MCF 10A (cell line): Measurements from ENCODE around the gene TTC16. TPM values are rescaled to one million over a fixed set of nuclear protein-coding genes. Genes with fewer than 3 reads are reported as not detected.

Source experiments
- BruUV-seq: library from RNA; stranded (reverse); fragments of 400-500 nt; replicated peaks from 2 replicates; lab custom pipeline; 2021; lab: Mats Ljungman, UMichigan
- CTCF ChIA-PET: fragments of 300-600 bp; sonication (Branson Sonifier 250); formaldehyde crosslinking; extraction: SDS; loops from one replicate; lab custom pipeline; 2021; ENCODE audit warnings: antibody characterized with exemption, inconsistent platforms; lab: Yijun Ruan, JAX
- POLR2A ChIA-PET: fragments of 300-600, 350-650 bp; sonication (Branson Sonifier 250); formaldehyde crosslinking; extraction: SDS; loops from one replicate; lab custom pipeline; 2020; ENCODE audit warnings: antibody characterized with exemption, inconsistent platforms; lab: Yijun Ruan, JAX
- DNase-seq: peaks from one replicate; pipeline ENCODE4 v3.0.0-alpha.2; 2018; ENCODE audit not compliant: unreplicated experiment
- H3K27ac Mint-ChIP-seq: one replicate; pipeline ENCODE4 v1.8.0; 2022; ENCODE audit warnings: mild to moderate bottlenecking, low read depth, mixed read lengths; ENCODE audit not compliant: unreplicated experiment
- H3K27me3 Mint-ChIP-seq: one replicate; pipeline ENCODE4 v1.8.0; 2022; ENCODE audit warnings: mixed read lengths; ENCODE audit not compliant: insufficient read depth, unreplicated experiment
- H3K36me3 Mint-ChIP-seq: one replicate; pipeline ENCODE4 v1.8.0; 2022; ENCODE audit warnings: mild to moderate bottlenecking, moderate library complexity, mixed read lengths; ENCODE audit not compliant: insufficient read depth, unreplicated experiment
- H3K4me1 Mint-ChIP-seq: one replicate; pipeline ENCODE4 v1.8.0; 2022; ENCODE audit warnings: mixed read lengths; ENCODE audit not compliant: insufficient read depth, unreplicated experiment
- H3K4me3 Mint-ChIP-seq: one replicate; pipeline ENCODE4 v1.8.0; 2022; ENCODE audit warnings: mild to moderate bottlenecking, moderate library complexity, mixed read lengths; ENCODE audit not compliant: unreplicated experiment
- H3K9me3 Mint-ChIP-seq: one replicate; pipeline ENCODE4 v1.8.0; 2022; ENCODE audit warnings: mixed read lengths; ENCODE audit not compliant: unreplicated experiment
- intact Hi-C: fragments of 100-400 bp; cut with micrococcal nuclease; formaldehyde crosslinking; loops from 2 replicates; pipeline ENCODE4 v1.14.1; 2022
- total RNA-seq: library from RNA; stranded (reverse); gene quantifications from 2 replicates; pipeline ENCODE4 v1.2.3, GENCODE V29; 2022
- TF ChIP-seq, protein P1 (sequence below): fragments of 200-600 bp; IDR thresholded peaks from one replicate; pipeline ENCODE4 v1.8.0; 2022; ENCODE audit warnings: antibody characterized with exemption, mild to moderate bottlenecking; ENCODE audit not compliant: unreplicated experiment

Gene TTC16
- total RNA-seq, 1 experiment from 2014 or later: 0.19 TPM

DNA sequence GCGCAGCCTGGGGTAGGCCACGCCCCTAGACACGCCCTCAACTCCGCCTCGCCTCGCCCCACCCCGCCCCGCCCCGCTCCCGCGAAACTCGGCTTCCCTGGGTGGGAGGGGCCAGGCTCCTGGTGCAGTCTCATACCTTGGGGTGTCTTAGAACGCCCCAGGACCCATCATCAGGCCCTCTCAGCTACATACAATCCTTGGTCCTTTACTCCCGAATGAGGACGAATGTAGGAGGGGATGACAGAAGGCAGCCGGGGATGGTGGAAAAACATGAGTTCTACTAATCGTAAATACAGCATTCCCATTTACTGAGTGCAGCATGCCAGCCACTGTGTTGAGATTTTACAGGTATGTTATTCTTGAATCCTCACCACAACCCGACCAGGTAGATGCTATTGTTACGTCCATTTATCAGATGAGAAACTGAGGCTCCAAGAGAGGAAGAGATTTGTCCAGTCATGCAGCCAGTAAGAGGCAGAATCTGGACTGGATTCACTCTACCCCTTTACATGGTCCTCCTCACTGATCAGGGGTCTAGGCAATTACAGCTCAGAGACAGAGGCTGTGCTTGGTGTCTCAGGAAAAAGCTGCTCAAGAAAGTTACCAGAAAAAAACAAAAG is 55.8 kb downstream of the TTC16 start:
- TF ChIP-seq, protein P1, sequence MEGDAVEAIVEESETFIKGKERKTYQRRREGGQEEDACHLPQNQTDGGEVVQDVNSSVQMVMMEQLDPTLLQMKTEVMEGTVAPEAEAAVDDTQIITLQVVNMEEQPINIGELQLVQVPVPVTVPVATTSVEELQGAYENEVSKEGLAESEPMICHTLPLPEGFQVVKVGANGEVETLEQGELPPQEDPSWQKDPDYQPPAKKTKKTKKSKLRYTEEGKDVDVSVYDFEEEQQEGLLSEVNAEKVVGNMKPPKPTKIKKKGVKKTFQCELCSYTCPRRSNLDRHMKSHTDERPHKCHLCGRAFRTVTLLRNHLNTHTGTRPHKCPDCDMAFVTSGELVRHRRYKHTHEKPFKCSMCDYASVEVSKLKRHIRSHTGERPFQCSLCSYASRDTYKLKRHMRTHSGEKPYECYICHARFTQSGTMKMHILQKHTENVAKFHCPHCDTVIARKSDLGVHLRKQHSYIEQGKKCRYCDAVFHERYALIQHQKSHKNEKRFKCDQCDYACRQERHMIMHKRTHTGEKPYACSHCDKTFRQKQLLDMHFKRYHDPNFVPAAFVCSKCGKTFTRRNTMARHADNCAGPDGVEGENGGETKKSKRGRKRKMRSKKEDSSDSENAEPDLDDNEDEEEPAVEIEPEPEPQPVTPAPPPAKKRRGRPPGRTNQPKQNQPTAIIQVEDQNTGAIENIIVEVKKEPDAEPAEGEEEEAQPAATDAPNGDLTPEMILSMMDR: no peak
- intact Hi-C loops: no loop called here
- CTCF ChIA-PET: interaction anchor here (0.6 to 1.7 kb wide), 7 partner anchors 12 to 115 kb away, joined by 3 to 10 read pairs (median 3); partner anchors contain the start of gene TOR2A

DNA sequence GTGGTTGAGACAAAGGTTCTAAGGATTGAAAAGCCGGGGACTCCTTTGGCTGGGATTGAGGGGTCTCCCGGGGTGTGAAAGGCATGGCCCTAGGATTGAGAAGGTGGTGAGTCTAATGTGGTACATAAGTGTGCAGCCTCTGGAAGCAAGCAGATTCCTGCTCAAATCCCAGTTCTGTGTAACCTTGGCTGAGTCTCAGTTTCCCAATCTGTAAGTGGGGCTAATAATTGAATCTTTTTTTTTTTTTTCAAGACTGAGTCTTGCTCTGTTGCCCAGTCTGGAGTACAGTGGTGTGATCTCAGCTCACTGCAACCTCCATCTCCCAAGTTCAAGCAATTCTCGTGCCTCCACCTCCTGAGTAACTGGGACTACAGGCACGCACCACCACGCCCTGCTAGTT is 56.7 kb downstream of the TTC16 start:
- no peak for DNase-seq
- POLR2A ChIA-PET: interaction anchor here (1.2 to 4.9 kb wide), 6 partner anchors 12 to 157 kb away, joined by 3 to 50 read pairs (median 10); partner anchors contain the start of genes CDK9 and TOR2A
- H3K4me1 Mint-ChIP-seq: no peaks in the 10 kb centered on the region
- no peak overlapping the region for H3K4me3 Mint-ChIP-seq
- no peaks in the 10 kb centered on the region for H3K36me3 Mint-ChIP-seq
- H3K9me3 Mint-ChIP-seq: no peaks in the 10 kb centered on the region
- H3K27me3 Mint-ChIP-seq: no peaks in the 10 kb centered on the region
- TF ChIP-seq, protein P1: no peak
- no TSS peak for BruUV-seq
- H3K27ac Mint-ChIP-seq: no peak overlapping the region
- intact Hi-C loops: no loop called here
- CTCF ChIA-PET: interaction anchor here (0.7 to 1.3 kb wide), 4 partner anchors 38 to 147 kb away, joined by 3 to 4 read pairs (median 3); partner anchors contain the start of gene TOR2A

More for the DNA sequence above, 55.8 kb downstream of the TTC16 start:
- BruUV-seq: no TSS peak
- POLR2A ChIA-PET: interaction anchor here (0.6 to 4.9 kb wide), 15 partner anchors 11 to 1711 kb away, joined by 3 to 50 read pairs (median 6); partner anchors contain the start of genes CDK9, FPGS, TOR2A and ZNF79
- H3K4me1 Mint-ChIP-seq: no peaks in the 10 kb centered on the region
- peak overlapping the region; percentile 83 for H3K4me3 Mint-ChIP-seq
- no peaks in the 10 kb centered on the region for H3K9me3 Mint-ChIP-seq
- no peak for DNase-seq
- H3K36me3 Mint-ChIP-seq: no peaks in the 10 kb centered on the region
- peak overlapping the region; percentile 43 for H3K27ac Mint-ChIP-seq
- H3K27me3 Mint-ChIP-seq: no peaks in the 10 kb centered on the region

DNA sequence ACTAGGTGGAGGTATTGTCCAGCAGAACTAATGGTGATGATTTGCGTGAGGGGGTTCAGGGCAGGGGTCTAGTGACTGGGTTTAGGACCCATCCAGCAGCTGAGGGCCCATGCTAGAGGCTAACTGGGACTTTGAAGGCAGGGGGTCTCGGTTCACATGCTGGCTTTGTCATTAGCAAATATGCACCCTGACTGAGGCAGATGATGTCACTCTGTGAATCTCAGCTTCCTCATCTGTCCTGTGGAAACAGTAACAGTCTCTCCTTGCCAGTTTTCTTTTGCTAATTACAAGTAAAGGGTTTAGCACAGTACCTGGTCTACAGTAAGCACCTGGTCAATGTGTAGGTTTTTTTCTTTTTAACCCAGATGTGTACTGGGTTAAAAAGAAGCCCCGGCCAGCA is 57.4 kb downstream of the TTC16 start:
- no TSS peak for BruUV-seq
- no peak for DNase-seq
- H3K27ac Mint-ChIP-seq: no peak overlapping the region
- H3K36me3 Mint-ChIP-seq: no peaks in the 10 kb centered on the region
- H3K9me3 Mint-ChIP-seq: no peaks in the 10 kb centered on the region
- ChIA-PET POLR2A (interaction anchor here (1.2 to 2.9 kb wide), 3 partner anchors 12 to 30 kb away, joined by 3 to 28 read pairs (median 6); partner anchors contain the start of gene CDK9), CTCF (interaction anchor here (0.7 to 1.3 kb wide), 4 partner anchors 38 to 146 kb away, joined by 3 to 4 read pairs (median 3); partner anchors contain the start of gene TOR2A)
- no peak overlapping the region for H3K4me3 Mint-ChIP-seq
- intact Hi-C loops: no loop called here
- no peaks in the 10 kb centered on the region for H3K27me3 Mint-ChIP-seq
- H3K4me1 Mint-ChIP-seq: no peaks in the 10 kb centered on the region
- TF ChIP-seq, protein P1: no peak

DNA sequence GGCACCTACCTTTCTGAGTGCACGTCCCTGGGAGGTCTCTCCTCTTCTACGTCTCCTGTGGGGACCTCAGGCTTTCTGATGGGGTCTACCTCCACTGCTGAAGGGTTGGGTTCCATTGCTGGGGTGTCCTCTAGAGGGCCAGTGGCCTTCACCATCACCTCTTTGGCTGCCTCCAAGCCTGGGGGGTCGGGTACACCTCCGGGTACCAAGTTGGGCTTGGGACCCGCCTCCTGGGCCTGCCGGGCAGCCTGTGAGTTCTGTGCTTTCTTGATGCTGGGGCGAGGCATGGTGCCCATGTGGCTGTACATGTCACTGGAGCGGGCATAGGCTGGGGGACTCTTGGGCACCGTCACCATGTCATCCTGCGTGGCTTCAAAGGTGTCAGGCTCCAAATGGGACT is 58.1 kb downstream of the TTC16 start:
- Mint-ChIP-seq H3K27me3 (no peaks in the 10 kb centered on the region), H3K4me3 (no peak overlapping the region), H3K36me3 (no peaks in the 10 kb centered on the region), H3K9me3 (no peaks in the 10 kb centered on the region), H3K27ac (no peak overlapping the region), H3K4me1 (no peaks in the 10 kb centered on the region)
- ChIA-PET CTCF (no interaction called here), POLR2A (interaction anchor here (1.2 kb wide), 2 partner anchors 13 to 204 kb away, joined by 3 read pairs; no protein-coding TSS in a partner anchor)
- DNase-seq: no peak
- TF ChIP-seq, protein P1: no peak
- intact Hi-C loops: no loop called here
- no TSS peak for BruUV-seq
